H9 (cell line): ENCODE measurements around the gene KIF13A. TPM values are rescaled to one million over a fixed set of nuclear protein-coding genes. Genes with fewer than 3 reads are reported as not detected.
A peak's percentile ranks its signal among the peaks of the same experiment; 100 is the strongest.

ENCODE experiments used
- DNase-seq: peaks from one replicate; pipeline ENCODE4 v3.0.0-alpha.2; 2017
- H2AFZ ChIP-seq: one replicate; pipeline ENCODE4 v1.6.1; 2013; ENCODE audit warnings: mild to moderate bottlenecking, low read length, control low read depth, moderate library complexity
- H2AK5ac ChIP-seq: 2 replicates; pipeline ENCODE4 v1.6.1; 2013; ENCODE audit warnings: low read length, control low read depth, mixed read lengths; ENCODE audit not compliant: insufficient read length
- H2BK120ac ChIP-seq: one replicate; pipeline ENCODE4 v1.6.1; 2013; ENCODE audit warnings: low read depth, mild to moderate bottlenecking, low read length, control low read depth, inconsistent platforms; ENCODE audit not compliant: poor library complexity, severe bottlenecking
- H2BK12ac ChIP-seq: 2 replicates; pipeline ENCODE4 v1.6.1; 2013; ENCODE audit warnings: low read length, control low read depth, mixed read lengths, low read depth; ENCODE audit not compliant: insufficient read length
- H2BK15ac ChIP-seq: 2 replicates; pipeline ENCODE4 v1.6.1; 2013; ENCODE audit warnings: low read depth, low read length, control low read depth
- H2BK20ac ChIP-seq: one replicate; pipeline ENCODE4 v1.6.1; 2013; ENCODE audit warnings: low read depth, mild to moderate bottlenecking, low read length, control low read depth, inconsistent platforms; ENCODE audit not compliant: poor library complexity, severe bottlenecking
- H2BK5ac ChIP-seq: 2 replicates; pipeline ENCODE4 v1.6.1; 2013; ENCODE audit warnings: low read length, control low read depth, mixed read lengths; ENCODE audit not compliant: insufficient read length
- H3K14ac ChIP-seq: 2 replicates; pipeline ENCODE4 v1.6.1; 2013; ENCODE audit warnings: low read length, control low read depth; ENCODE audit not compliant: insufficient read depth
- H3K18ac ChIP-seq: 2 replicates; pipeline ENCODE4 v1.6.1; 2013; ENCODE audit warnings: low read depth, mild to moderate bottlenecking, mixed read lengths, low read length, control low read depth; ENCODE audit not compliant: insufficient read length
- H3K23ac ChIP-seq: 2 replicates; pipeline ENCODE4 v1.6.1; 2013; ENCODE audit warnings: low read length, control low read depth, mixed read lengths, low read depth; ENCODE audit not compliant: insufficient read length
- H3K23me2 ChIP-seq: 2 replicates; pipeline ENCODE4 v1.6.1; 2013; ENCODE audit warnings: low read depth, mild to moderate bottlenecking, mixed read lengths, low read length, control low read depth; ENCODE audit not compliant: insufficient read length, poor library complexity, severe bottlenecking
- H3K27ac ChIP-seq: 2 replicates; pipeline ENCODE4 v1.5.1; 2013; ENCODE audit warnings: low read length, control low read depth, mixed read lengths, low read depth; ENCODE audit not compliant: insufficient read length
- H3K27me3 ChIP-seq: 2 replicates; pipeline ENCODE4 v1.6.1; 2013; ENCODE audit warnings: low read length, control low read depth, inconsistent platforms; ENCODE audit not compliant: insufficient read depth
- H3K4ac ChIP-seq: 2 replicates; pipeline ENCODE4 v1.6.1; 2013; ENCODE audit warnings: low read depth, mild to moderate bottlenecking, control low read depth, inconsistent platforms, low read length, moderate library complexity
- H3K4me1 ChIP-seq: 2 replicates; pipeline ENCODE4 v1.6.1; 2013; ENCODE audit warnings: low read length, control low read depth, inconsistent platforms; ENCODE audit not compliant: insufficient read depth
- H3K4me2 ChIP-seq: 2 replicates; pipeline ENCODE4 v1.6.1; 2013; ENCODE audit warnings: low read length, control low read depth, mixed read lengths; ENCODE audit not compliant: insufficient read length, insufficient read depth
- H3K56ac ChIP-seq: 2 replicates; pipeline ENCODE4 v1.6.1; 2013; ENCODE audit warnings: low read depth, mild to moderate bottlenecking, mixed read lengths, low read length, control low read depth; ENCODE audit not compliant: insufficient read length
- H3K79me1 ChIP-seq: 2 replicates; pipeline ENCODE4 v1.6.1; 2013; ENCODE audit warnings: low read depth, mild to moderate bottlenecking, moderate library complexity, low read length, control low read depth, inconsistent platforms; ENCODE audit not compliant: insufficient read depth, poor library complexity, severe bottlenecking
- H3K79me2 ChIP-seq: 2 replicates; pipeline ENCODE4 v1.6.1; 2013; ENCODE audit warnings: low read length, control low read depth, inconsistent platforms; ENCODE audit not compliant: insufficient read depth
- H3K9ac ChIP-seq: 2 replicates; pipeline ENCODE4 v1.6.1; 2013; ENCODE audit warnings: low read length, control low read depth, mixed read lengths; ENCODE audit not compliant: insufficient read length; ENCODE audit errors: extremely low read depth
- H3K9me3 ChIP-seq: one replicate; pipeline ENCODE4 v1.6.1; 2013; ENCODE audit warnings: low read depth, low read length, inconsistent platforms; ENCODE audit not compliant: control insufficient read depth
- H3T11ph ChIP-seq: one replicate; pipeline ENCODE4 v1.6.1; 2013; ENCODE audit warnings: mild to moderate bottlenecking, low read length, control low read depth, inconsistent platforms
- H4K20me1 ChIP-seq: one replicate; pipeline ENCODE4 v1.6.1; 2013; ENCODE audit not compliant: control insufficient read depth, insufficient read length, insufficient read depth
- H4K5ac ChIP-seq: 2 replicates; pipeline ENCODE4 v1.6.1; 2013; ENCODE audit warnings: low read depth, mild to moderate bottlenecking, mixed read lengths, low read length, control low read depth; ENCODE audit not compliant: insufficient read length
- H4K8ac ChIP-seq: replicated peaks from 2 replicates; pipeline ENCODE4 v1.6.1; 2013; ENCODE audit warnings: low read length, control low read depth, mixed read lengths, low read depth; ENCODE audit not compliant: insufficient read length
- H4K91ac ChIP-seq: 2 replicates; pipeline ENCODE4 v1.6.1; 2013; ENCODE audit warnings: low read depth, mild to moderate bottlenecking, moderate library complexity, mixed read lengths, low read length, control low read depth; ENCODE audit not compliant: insufficient read length
- H3K27ac Mint-ChIP-seq, 3 experiments: 2 replicates in 2 of 3; 3 replicates in 1 of 3; pipeline ENCODE4 v1.8.0; 2020 to 2021; ENCODE audit warnings: mixed read lengths in 3 of 3, mild to moderate bottlenecking in 1 of 3, moderate library complexity in 1 of 3
- H3K27me3 Mint-ChIP-seq: 2 replicates; pipeline ENCODE4 v1.8.0; 2021; ENCODE audit warnings: low read depth, mild to moderate bottlenecking, moderate library complexity, mixed read lengths
- H3K36me3 Mint-ChIP-seq, 3 experiments: 2 replicates in 2 of 3; 3 replicates in 1 of 3; pipeline ENCODE4 v1.8.0; 2020 to 2021; ENCODE audit warnings: low read depth in 3 of 3, mixed read lengths in 3 of 3; ENCODE audit not compliant: insufficient read depth in 1 of 3
- H3K4me1 Mint-ChIP-seq, 2 experiments: 2 replicates each; pipeline ENCODE4 v1.8.0; 2020; ENCODE audit warnings: mixed read lengths in 2 of 2
- H3K4me3 Mint-ChIP-seq, 2 experiments: 2 replicates in 1 of 2; 3 replicates in 1 of 2; pipeline ENCODE4 v1.8.0; 2020 to 2021; ENCODE audit warnings: mild to moderate bottlenecking in 2 of 2, mixed read lengths in 2 of 2, moderate library complexity in 1 of 2
- H3K9me3 Mint-ChIP-seq, 2 experiments: 2 replicates in 1 of 2; 3 replicates in 1 of 2; pipeline ENCODE4 v1.8.0; 2020; ENCODE audit warnings: mild to moderate bottlenecking in 2 of 2, mixed read lengths in 2 of 2, moderate library complexity in 1 of 2
- CTCF ChIP-seq: fragments of 200-600 bp; sonication (generic); conservative IDR thresholded peaks from 3 replicates; pipeline ENCODE4 v1.8.0; 2021; ENCODE audit warnings: antibody characterized with exemption, mild to moderate bottlenecking
- WGBS: extraction: QIAGEN DNeasy Blood & Tissue Kit; methylation state at CpG from one replicate; pipeline ENCODE4 v1.1.7; 2013; ENCODE audit warnings: missing lambda C conversion rate, low lambda C conversion rate, mixed read lengths; ENCODE audit not compliant: insufficient read length; ENCODE audit errors: extremely low coverage; 5-methylcytosine and 5-hydroxymethylcytosine counted together
- total RNA-seq: library from RNA; stranded (reverse); gene quantifications from 2 replicates; pipeline ENCODE4 v1.2.1, GENCODE V29; 2021

KIF13A gene
- total RNA-seq, 1 experiment from 2014 or later, result 38.2 TPM

DNA sequence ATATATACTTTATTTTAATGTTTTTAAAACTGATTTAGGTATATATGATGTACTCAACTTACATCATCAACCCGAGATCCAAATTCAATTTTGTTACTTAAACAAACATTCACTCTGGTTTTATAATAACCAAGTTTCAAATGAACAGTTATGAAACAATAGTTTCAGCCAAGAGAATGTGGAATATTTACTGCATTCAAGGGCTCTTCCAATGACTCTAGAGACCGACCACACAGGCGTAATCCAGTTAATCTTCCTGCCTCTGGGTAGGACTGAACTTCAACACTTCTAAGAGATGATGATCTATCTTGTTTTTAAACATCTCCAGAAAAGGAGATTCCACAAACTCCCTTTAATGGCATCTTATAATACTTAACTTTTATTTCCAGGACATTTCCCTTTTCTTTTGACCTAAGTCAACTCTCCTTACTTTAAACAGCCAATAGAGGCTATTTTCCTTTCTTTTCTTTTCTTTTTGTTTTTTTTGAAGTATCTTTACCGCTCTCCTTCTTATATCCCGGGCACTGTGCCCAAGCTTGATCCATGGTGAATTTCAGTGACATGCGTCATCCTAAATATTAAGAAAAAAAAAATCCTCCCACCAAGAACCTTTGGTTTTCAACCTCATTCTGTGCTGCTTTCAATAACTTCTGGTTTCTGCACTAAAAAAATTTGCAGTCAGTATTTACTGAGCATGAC lies 110.1 kb downstream of the KIF13A start:
- Histone ChIP-seq H3K9ac (no peak overlapping the region), H3K27ac (no peak overlapping the region), H4K91ac (no peak overlapping the region), H2BK20ac (no peak overlapping the region), H3K23me2 (no peaks in the 10 kb centered on the region), H3K79me1 (no peaks in the 10 kb centered on the region), H3K79me2 (no peaks in the 10 kb centered on the region), H2BK12ac (no peak overlapping the region), H2AK5ac (no peak overlapping the region), H3K18ac (no peak overlapping the region), H3K14ac (no peak overlapping the region), H2BK15ac (no peak overlapping the region), H4K8ac (no peak overlapping the region), H3K4me2 (no peak overlapping the region), H3K9me3 (no peaks in the 10 kb centered on the region), H4K5ac (no peak overlapping the region), H3K27me3 (no peaks in the 10 kb centered on the region), H2BK5ac (no peak overlapping the region), H3K4ac (no peak overlapping the region), H4K20me1 (no peaks in the 10 kb centered on the region), H3K23ac (no peak overlapping the region), H3T11ph (no peak overlapping the region), H2AFZ (no peak overlapping the region), H3K4me1 (0 out of 2 replicates have a peak, but pooled peaks cover 3% of the 10 kb centered on the region), H3K56ac (no peak overlapping the region), H2BK120ac (no peak overlapping the region)
- TF ChIP-seq CTCF, result no peak
- no peak for DNase-seq
- Mint-ChIP-seq H3K9me3 (no peaks in the 10 kb centered on the region), H3K27me3 (no peaks in the 10 kb centered on the region), H3K4me3 (no peak overlapping the region), H3K27ac (peak overlapping the region in 1 of 3 experiments; percentile 49; a peak in 2 of 7 replicates), H3K36me3 (no peaks in the 10 kb centered on the region; a peak in 4 of 7 replicates), H3K4me1 (peaks cover 11% of the 10 kb centered on the region in 2 experiments; a peak in 3 of 4 replicates)
- no CpG with 5 or more reads among the region's 6 CpGs for WGBS
